Fibroblast of lung (primary cell): ENCODE data around the gene CYB5RL. TPM values are rescaled to one million over a fixed set of nuclear protein-coding genes. Genes with fewer than 3 reads are reported as not detected.

Source experiments
- DNase-seq, 2 donors: peaks; one replicate each; pipeline versions ENCODE4 v3.0.0 to v3.0.0-alpha.2; 2010; ENCODE audit warnings: low read depth in 2 of 2
- H2AFZ ChIP-seq: 2 replicates; pipeline ENCODE4 v1.5.1; 2012; ENCODE audit warnings: low read length, control low read depth, inconsistent platforms
- H3K27ac ChIP-seq: 2 replicates; pipeline ENCODE4 v1.5.1; 2011; ENCODE audit warnings: low read length, control low read depth; ENCODE audit not compliant: insufficient read depth
- H3K27me3 ChIP-seq: 2 replicates; pipeline ENCODE4 v1.5.1; 2011; ENCODE audit warnings: mild to moderate bottlenecking, low read length; ENCODE audit not compliant: control insufficient read depth, insufficient read depth
- H3K36me3 ChIP-seq: 2 replicates; pipeline ENCODE4 v1.5.1; 2011; ENCODE audit warnings: low read length; ENCODE audit not compliant: control insufficient read depth, insufficient read depth
- H3K4me1 ChIP-seq: 2 replicates; pipeline ENCODE4 v1.5.1; 2011; ENCODE audit warnings: low read length; ENCODE audit not compliant: control insufficient read depth, insufficient read depth; ENCODE audit errors: extremely low read depth
- H3K4me2 ChIP-seq: 2 replicates; pipeline ENCODE4 v1.5.1; 2011; ENCODE audit warnings: low read length, control low read depth; ENCODE audit not compliant: insufficient read depth; ENCODE audit errors: extremely low read depth
- H3K4me3 ChIP-seq, 4 experiments: fragments of 200-600 bp in 1 of 4; sonication (generic) in 1 of 4; replicated peaks in 1 of 4; 2 replicates each; pipeline ENCODE4 v1.5.1; 2011 to 2016; ENCODE audit warnings: low read length in 4 of 4, low read depth in 3 of 4, mild to moderate bottlenecking in 3 of 4, control low read depth in 2 of 4, inconsistent platforms in 1 of 4, mixed read lengths in 1 of 4; ENCODE audit not compliant: insufficient read depth in 1 of 4; ENCODE audit errors: control extremely low read depth in 1 of 4
- H3K79me2 ChIP-seq: 2 replicates; pipeline ENCODE4 v1.5.1; 2012; ENCODE audit warnings: mild to moderate bottlenecking, low read length, inconsistent platforms; ENCODE audit not compliant: control insufficient read depth, insufficient read depth
- H3K9ac ChIP-seq: 2 replicates; pipeline ENCODE4 v1.5.1; 2011; ENCODE audit warnings: mild to moderate bottlenecking, low read length, control low read depth; ENCODE audit not compliant: insufficient read depth
- H3K9me3 ChIP-seq: 2 replicates; pipeline ENCODE4 v1.5.1; 2012; ENCODE audit warnings: low read depth, low read length; ENCODE audit not compliant: control insufficient read depth, insufficient read depth
- H4K20me1 ChIP-seq: 2 replicates; pipeline ENCODE4 v1.5.1; 2011; ENCODE audit warnings: low read length; ENCODE audit not compliant: control insufficient read depth, insufficient read depth; ENCODE audit errors: extremely low read depth
- CTCF ChIP-seq, 2 donors: IDR thresholded peaks in 1 of 2; conservative IDR thresholded peaks in 1 of 2; 1 replicate in 1 of 2; 2 replicates in 1 of 2; pipeline ENCODE4 v1.5.1; 2011 to 2012; ENCODE audit warnings: low read length in 2 of 2, control low read depth in 1 of 2, inconsistent platforms in 1 of 2, low read depth in 1 of 2, mild to moderate bottlenecking in 1 of 2
- EZH2 ChIP-seq: IDR thresholded peaks from 2 replicates; pipeline ENCODE4 v1.5.1; 2012; ENCODE audit warnings: low read length, control low read depth, mild to moderate bottlenecking; ENCODE audit errors: missing control alignments
- polyA plus RNA-seq, 2 donors: library from polyadenylated mRNA; depleted of rRNA in 1 of 2; stranded (reverse) in 1 of 2; unstranded in 1 of 2; fragments of >200 nt; gene quantifications; 2 replicates each; pipeline ENCODE4 v1.2.1, GENCODE V29; 2011 to 2012; ENCODE audit warnings: missing spikeins in 1 of 2
- total RNA-seq: library from RNA; depleted of rRNA; stranded (reverse); fragments of >200 nt; gene quantifications from 2 replicates; pipeline ENCODE4 v1.2.1, GENCODE V29; 2014

CYB5RL gene
- total and polyA plus RNA-seq, 2 donors (not counting 1 experiment from before 2014, with no cell fraction given): 4.1 to 6.6 TPM

DNA sequence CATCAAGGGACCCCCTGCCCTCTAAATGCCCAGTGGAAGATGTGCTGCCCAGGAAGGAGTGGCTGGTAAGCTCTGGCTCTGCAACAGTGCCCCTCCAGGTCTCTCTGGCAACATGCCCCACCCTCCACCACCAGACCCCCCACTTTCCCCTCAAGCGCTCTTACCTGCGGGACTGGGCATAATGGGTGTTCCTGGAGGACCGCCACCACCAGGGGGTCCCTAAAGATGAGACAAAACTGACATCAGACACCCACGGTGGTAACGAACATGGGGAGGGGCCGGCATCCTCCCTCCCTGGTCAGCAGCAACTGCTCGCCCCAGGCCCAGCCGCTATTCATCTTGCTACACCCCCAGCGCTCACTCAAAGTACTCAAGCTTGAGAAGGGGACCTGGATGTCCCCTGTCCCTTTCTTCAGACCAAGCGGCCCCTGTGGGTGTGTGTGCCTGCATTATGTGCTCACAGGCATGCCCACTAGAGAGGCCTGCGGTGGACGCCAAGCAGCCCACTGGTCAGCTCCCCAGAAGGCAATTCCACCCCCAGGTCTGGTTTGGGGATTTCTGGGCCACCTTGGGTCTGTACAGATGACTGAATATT, 41.0 kb upstream of the CYB5RL start:
- Histone ChIP-seq H3K9ac (no peak overlapping the region), H3K4me2 (no peak overlapping the region), H3K9me3 (no peaks in the 10 kb centered on the region), H3K4me3 (no peak overlapping the region), H3K36me3 (peaks cover 4% of the 10 kb centered on the region), H2AFZ (no peak overlapping the region), H3K27ac (no peak overlapping the region), H3K79me2 (no peaks in the 10 kb centered on the region), H3K4me1 (no peaks in the 10 kb centered on the region), H4K20me1 (no peaks in the 10 kb centered on the region), H3K27me3 (no peaks in the 10 kb centered on the region)
- no peak for DNase-seq
- no peak for TF ChIP-seq EZH2
- TF ChIP-seq CTCF (conservative IDR thresholded peaks at IDR 0.05 in 1 of 2, IDR thresholded peaks at IDR 0.05 in 1 of 2; ENCODE audit: low read depth in 1 of 2, low read length in 2 of 2): no peak

DNA sequence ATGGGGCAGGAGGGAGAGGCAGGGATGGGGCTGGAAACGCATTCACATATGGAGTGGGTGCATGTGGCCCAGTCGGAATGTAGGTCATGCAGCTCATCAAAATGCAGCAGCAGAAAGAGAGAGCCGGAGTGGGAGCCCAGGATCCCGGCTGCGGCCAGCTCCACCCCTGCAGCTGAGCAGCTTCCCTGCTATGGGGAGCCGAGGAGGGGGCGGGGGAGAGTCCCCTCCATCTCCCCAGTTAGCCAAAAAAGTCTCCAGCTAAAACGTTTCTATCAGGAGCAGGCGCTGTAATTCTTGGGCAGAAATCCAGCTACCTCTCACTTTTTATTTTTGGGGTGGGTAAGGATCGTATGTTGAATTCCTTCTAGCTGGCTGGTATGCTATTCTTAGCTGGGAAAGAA, 39.8 kb upstream of the CYB5RL start:
- no peak overlapping the region for H2AFZ ChIP-seq
- no peak overlapping the region for H3K4me2 ChIP-seq
- no peaks in the 10 kb centered on the region for H3K79me2 ChIP-seq
- no peaks in the 10 kb centered on the region for H4K20me1 ChIP-seq
- no peak overlapping the region for H3K9ac ChIP-seq
- H3K27me3 ChIP-seq: no peaks in the 10 kb centered on the region
- no peaks in the 10 kb centered on the region for H3K9me3 ChIP-seq
- TF ChIP-seq EZH2: no peak
- DNase-seq: peak in 1 of 2 donors; percentile 80
- H3K4me3 ChIP-seq: no peak overlapping the region
- no peaks in the 10 kb centered on the region for H3K4me1 ChIP-seq
- H3K27ac ChIP-seq: no peak overlapping the region
- H3K36me3 ChIP-seq: peaks cover 4% of the 10 kb centered on the region

DNA sequence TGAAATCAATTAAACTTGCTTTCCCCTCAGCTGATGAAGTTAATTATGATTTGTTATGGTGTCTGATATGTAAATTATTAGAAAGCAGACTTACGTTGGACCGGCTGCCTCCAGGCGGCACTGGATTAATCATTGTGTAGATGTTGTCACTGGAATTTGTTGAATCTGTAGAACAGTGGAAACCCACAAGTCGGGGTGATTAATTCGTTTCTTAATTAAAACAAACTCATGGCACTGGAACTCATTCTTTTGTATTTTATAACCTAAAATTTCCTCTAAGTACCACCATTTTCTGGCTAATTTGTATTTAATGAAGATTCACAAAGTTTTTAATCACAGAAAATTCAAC, 39.2 kb upstream of the CYB5RL start:
- no peak for TF ChIP-seq CTCF (conservative IDR thresholded peaks at IDR 0.05 in 1 of 2, IDR thresholded peaks at IDR 0.05 in 1 of 2; ENCODE audit: low read depth in 1 of 2, low read length in 2 of 2)
- no peak for TF ChIP-seq EZH2
- Histone ChIP-seq H3K4me1 (no peaks in the 10 kb centered on the region), H3K27ac (no peak overlapping the region), H3K36me3 (peaks cover 4% of the 10 kb centered on the region), H3K79me2 (no peaks in the 10 kb centered on the region), H3K9me3 (no peaks in the 10 kb centered on the region), H3K9ac (no peak overlapping the region), H3K4me3 (no peak overlapping the region), H3K4me2 (no peak overlapping the region), H2AFZ (no peak overlapping the region), H4K20me1 (no peaks in the 10 kb centered on the region), H3K27me3 (no peaks in the 10 kb centered on the region)
- peak in 1 of 2 donors; percentile 73 for DNase-seq
